Esophagus squamous epithelium (tissue), 4 donors: ENCODE results near the gene RAB8B.

Experiments
- POLR2A ChIP-seq, 4 donors: fragments of 450-650 bp; IDR thresholded peaks; one replicate each; pipeline ENCODE4 v1.6.1; 2017; ENCODE audit warnings: antibody characterized with exemption in 4 of 4, mild to moderate bottlenecking in 4 of 4, moderate library complexity in 3 of 4
- TF ChIP-seq, protein P1 (sequence below), 6 experiments: fragments of 450-650 bp in 4 of 6; fragments of 200-600 bp in 2 of 6; sonication (generic) in 2 of 6; IDR thresholded peaks; one replicate each; pipeline ENCODE4 v1.5.1; 2016 to 2019; ENCODE audit warnings: antibody characterized with exemption in 6 of 6, mild to moderate bottlenecking in 4 of 6, moderate library complexity in 4 of 6

DNA sequence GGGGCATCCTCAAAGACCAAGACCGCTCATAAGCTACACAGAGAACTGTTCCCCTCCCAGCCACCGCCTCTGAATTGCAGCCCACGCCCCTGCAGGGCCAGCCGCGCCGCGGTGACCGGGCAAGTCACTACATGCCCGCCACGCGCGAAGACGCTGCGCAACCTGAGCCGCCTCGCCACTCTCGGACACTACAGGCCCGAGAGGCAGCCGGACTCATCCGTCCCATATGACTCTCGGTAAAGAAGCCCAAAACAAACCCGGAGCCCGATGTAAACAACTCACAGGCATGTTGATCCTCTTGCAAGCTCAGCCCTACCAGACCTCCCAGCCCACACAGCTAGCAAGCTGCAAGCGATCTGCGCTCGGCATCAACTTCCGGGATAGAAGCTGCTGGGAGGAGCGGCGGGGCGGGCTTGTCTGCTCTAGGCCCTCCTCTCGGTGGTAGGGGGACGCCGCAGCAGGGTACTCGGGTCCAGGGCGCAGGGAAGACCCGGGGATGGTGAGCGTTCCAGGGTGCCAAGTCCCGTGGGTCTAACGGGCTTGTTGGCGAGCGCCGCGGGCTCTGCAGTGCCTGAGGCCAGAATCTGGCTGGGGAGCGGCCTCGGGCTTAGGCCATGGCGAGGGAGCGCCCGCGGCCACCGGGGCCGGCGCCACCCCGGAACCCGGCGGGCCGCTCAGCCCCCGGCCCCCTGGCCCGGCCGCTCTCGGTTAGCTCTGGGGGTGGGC is 32.1 kb upstream of the RAB8B start, which contains the start of gene RPS27L:
- TF ChIP-seq, protein P1, sequence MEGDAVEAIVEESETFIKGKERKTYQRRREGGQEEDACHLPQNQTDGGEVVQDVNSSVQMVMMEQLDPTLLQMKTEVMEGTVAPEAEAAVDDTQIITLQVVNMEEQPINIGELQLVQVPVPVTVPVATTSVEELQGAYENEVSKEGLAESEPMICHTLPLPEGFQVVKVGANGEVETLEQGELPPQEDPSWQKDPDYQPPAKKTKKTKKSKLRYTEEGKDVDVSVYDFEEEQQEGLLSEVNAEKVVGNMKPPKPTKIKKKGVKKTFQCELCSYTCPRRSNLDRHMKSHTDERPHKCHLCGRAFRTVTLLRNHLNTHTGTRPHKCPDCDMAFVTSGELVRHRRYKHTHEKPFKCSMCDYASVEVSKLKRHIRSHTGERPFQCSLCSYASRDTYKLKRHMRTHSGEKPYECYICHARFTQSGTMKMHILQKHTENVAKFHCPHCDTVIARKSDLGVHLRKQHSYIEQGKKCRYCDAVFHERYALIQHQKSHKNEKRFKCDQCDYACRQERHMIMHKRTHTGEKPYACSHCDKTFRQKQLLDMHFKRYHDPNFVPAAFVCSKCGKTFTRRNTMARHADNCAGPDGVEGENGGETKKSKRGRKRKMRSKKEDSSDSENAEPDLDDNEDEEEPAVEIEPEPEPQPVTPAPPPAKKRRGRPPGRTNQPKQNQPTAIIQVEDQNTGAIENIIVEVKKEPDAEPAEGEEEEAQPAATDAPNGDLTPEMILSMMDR (IDR thresholded peaks at IDR 0.05) = peak in 2 of 6 experiments; percentile 3 to 4
- peak in 2 of 4 donors; percentile 80 to 88 for TF ChIP-seq POLR2A (IDR thresholded peaks at IDR 0.05)
